T-helper 2 cell treated with Interferon-gamma antibody and Interleukin-4, amounts not matched to agents 100 ng/mL and 5 ng/mL, for 36 hours (primary cell): ENCODE data around the gene RBPJ. TPM values are rescaled to one million over a fixed set of nuclear protein-coding genes. Genes with fewer than 3 reads are reported as not detected.

Source experiments
- intact Hi-C: fragments of 100-400 bp; cut with micrococcal nuclease; formaldehyde crosslinking; loops from one replicate; pipeline ENCODE4 v1.15.1; 2023
- total RNA-seq: library from RNA; stranded (reverse); gene quantifications from 2 replicates; pipeline ENCODE4 v1.2.3, GENCODE V29; 2022

RBPJ gene
- total RNA-seq, 1 donor from 2014 or later, result 170 TPM

DNA sequence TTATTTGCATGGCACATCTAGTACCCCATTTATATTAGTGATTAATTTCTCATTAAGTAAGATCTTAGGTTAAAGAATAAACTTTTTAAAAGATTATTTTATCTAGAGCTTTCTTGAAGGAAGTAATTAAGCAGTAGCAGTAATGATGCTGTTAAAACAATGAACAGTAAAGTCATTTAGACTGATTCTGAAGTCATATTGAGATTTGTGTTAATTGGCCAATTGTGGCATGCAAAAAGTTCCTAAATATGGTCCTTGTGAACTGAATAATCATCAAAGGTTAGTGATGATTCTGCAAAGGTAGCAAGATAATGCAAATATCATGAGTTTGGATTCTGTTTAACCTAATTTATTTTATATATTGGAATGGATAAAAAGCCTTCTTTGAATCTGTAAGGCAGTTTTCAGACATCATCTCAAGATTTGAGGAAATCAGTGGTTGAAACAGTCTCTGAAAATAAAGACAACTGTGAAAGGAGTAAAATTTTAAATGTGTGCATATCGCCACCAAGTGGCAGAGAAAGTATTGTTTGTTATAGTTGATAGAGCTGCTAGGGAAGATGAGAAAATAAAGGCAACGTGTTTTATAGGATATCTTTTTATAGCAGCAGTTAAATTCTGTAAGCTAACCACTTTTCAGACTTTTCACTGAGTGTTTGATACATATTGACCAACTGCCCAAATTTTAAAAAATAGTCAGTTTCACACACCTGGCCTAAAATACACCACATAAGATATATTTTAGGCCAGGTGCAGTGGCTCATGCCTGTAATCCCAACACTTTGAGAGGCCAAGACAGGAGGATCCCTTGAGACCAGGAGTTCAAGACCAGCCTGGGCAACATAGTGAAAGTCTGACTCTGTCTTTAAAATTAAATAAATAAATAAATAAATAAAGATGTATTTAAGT, 89.8 kb downstream of the RBPJ start:
- intact Hi-C loops, result loop anchor here (1.0 to 5.0 kb wide), 6 partner anchors 80 to 473 kb away; no protein-coding TSS in a partner anchor

GRCh38 chr4:26412381-26413372, 91.9 kb downstream of the RBPJ start:
- intact Hi-C loops, result loop anchor here (5.0 kb wide), 1 partner anchor 475 kb away; no protein-coding TSS in a partner anchor

GRCh38 chr4:26413582-26413981, 92.8 kb downstream of the RBPJ start:
- intact Hi-C loops, result loop anchor here (5.0 kb wide), 1 partner anchor 476 kb away; no protein-coding TSS in a partner anchor

GRCh38 chr4:26418107-26418506, 97.3 kb downstream of the RBPJ start:
- intact Hi-C loops, result no loop called here

DNA sequence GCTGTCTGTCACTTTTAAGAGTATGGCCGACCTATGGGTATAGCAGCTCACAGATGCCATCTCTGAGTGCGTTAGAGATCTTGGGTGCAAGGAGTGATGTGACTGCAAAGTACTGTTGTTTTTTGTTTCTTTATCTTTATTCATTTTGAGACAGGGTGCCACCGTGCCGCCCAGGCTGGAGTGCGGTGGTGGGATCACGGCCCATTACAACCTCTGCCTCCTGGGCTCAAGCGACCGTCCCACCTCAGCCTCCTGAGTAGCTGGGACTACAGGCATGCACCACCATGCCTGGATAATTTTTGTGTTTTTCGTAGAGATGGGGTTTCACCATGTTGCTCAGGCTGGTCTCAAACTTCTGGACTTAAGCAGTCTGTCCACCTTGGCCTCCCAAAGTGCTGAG, 98.0 kb downstream of the RBPJ start:
- intact Hi-C loops, result no loop called here

DNA sequence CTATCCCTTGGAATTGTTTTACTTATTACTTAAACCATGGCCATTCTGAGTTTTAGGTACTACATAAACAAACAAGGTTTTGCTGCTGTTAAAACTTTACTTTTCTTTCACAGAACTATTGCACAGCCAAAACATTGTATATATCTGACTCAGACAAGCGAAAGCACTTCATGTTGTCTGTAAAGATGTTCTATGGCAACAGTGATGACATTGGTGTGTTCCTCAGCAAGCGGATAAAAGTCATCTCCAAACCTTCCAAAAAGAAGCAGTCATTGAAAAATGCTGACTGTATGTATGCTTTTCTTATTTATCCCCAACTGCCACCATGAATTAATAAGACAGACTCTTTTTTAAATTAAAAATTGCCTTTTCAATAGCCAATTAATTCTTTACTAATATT, 99.6 kb downstream of the RBPJ start:
- intact Hi-C loops, result no loop called here

DNA sequence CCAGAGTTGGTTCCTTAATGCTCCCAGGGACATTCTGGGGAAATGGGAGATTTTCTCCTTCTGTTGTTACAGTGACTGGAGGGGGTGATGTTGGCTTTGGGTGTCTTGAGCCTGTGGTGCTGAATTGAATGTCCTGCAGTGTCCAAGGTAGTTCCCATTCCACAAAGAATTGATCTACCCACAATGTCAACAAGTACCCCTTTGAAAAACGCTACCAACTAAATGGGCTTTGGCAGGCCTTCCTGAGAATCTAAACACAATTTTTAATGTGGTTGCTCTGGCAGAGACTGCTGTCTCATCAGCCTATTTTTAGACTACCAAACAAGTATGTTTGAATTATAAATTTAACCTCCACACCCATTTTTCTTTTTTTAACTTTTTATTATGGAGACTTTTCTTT, 100.1 kb downstream of the RBPJ start:
- intact Hi-C loops, result no loop called here

DNA sequence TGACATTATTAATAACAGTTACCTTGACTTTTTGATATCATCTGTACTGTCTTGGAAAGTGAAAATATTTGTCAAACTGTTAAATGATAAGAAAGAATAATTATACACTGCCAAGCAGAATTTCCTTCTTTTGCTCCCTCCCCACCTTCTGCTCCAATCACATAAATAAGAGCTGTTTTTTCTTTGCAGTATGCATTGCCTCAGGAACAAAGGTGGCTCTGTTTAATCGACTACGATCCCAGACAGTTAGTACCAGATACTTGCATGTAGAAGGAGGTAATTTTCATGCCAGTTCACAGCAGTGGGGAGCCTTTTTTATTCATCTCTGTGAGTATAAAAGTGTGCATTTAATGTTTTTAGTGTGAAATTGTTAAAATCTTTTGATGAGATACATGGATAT, 103.3 kb downstream of the RBPJ start:
- intact Hi-C loops, result no loop called here

DNA sequence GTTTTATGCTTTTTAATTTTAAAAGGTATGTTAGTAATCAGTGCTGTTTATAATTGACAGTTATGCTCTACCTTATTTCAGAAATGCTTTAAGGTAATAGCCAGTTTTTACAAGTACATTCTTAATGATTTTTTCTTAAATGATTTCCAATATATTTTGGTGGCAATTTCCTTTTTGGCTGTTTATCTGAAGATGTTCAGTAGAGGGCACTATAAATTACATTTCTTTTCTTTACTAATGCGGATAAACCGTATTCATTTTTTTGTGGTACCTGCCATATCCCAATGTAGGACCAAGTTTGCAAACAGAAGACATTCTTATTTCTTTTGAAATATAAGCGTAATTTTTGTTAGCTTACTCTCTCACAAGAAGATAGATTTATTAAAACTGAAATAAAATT, 104.0 kb downstream of the RBPJ start:
- intact Hi-C loops, result no loop called here

GRCh38 chr4:26425953-26426352, 105.1 kb downstream of the RBPJ start:
- intact Hi-C loops, result no loop called here

GRCh38 chr4:26426892-26427291, 106.1 kb downstream of the RBPJ start:
- intact Hi-C loops, result no loop called here

DNA sequence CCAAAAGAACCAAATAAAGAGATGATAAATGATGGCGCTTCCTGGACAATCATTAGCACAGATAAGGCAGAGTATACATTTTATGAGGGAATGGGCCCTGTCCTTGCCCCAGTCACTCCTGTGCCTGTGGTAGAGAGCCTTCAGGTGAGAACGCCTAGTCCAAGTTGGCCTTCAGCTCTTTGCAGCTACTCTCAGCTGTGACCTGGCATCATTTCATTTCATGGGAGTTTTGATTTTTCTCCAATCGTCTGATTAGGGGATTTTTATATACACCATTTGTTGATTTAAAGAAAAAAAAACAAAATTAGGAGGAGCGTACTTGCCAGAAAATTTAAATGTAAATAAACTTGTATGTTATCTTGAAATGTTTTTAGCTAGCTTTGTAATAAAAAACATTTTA, 109.1 kb downstream of the RBPJ start:
- intact Hi-C loops, result no loop called here

DNA sequence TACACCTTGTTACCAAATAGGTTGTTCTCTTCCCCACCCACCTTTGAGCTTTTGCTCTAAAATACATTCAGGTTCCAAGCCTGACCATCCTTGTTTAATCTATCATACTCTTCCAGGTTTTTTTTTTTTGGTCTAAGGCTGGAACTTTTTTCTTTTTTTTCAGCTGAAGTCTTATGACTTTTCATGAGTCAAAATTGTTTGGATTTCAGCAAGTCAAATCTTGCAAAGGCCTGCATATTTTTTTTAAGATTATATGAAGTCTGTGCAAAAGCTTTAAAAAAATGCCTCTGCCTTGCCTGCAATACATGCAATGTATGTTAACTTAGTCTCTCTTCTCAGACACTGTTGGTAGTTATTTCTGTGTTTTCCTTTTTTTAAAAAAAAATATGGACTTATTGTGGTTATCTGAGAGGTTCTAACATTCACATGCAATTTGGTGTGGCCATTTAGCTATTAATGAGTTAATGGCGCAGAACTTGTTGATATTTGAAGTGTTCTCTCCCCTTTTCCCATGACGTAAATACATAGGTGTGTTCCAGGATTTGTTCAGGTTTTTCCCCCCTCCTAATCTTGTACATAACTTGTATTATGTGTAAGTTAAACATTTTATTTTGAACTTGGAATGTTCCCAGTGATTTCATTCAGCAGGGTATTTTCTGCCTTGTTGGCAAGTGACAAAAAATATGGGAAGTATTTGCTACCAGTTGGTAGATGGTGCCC, 110.8 kb downstream of the RBPJ start:
- intact Hi-C loops, result no loop called here

DNA sequence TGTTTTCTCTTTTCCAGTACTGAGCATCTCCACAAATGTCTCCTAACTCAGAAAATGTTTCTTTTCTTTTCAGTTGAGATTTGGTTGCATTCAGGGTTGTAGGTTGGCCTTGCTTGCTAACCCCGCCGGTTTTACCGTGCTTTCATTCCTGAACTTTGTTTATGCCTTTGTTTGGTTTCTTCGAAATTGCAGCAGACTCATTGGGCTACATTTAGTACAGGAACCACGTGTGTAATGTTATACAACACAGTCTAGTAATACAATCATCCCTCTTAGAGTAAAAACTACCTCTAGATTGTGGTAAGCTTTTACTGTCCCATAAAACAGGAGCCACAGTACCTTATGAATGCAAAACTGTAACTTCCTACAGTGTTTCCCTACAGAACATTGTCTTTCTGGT, 111.6 kb downstream of the RBPJ start:
- intact Hi-C loops, result no loop called here

DNA sequence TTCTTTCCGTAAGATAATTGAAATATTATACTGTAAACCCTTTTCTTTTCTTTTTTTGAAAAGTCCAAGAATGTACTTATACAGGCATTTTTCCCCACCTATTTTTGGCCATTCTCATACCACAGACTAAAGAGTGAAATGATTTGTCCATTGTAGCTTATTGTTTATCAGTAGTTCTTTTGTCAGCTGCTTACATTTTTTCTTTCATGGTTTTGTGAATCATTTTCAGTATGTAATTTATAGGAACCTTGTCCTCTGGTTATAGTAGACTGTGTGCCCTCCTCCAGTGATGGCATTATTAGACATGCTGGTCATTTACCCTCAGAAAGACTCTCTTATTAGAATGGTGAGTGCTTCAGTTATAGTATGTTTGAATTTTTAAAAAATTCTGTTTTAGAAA, 112.7 kb downstream of the RBPJ start:
- intact Hi-C loops, result no loop called here

DNA sequence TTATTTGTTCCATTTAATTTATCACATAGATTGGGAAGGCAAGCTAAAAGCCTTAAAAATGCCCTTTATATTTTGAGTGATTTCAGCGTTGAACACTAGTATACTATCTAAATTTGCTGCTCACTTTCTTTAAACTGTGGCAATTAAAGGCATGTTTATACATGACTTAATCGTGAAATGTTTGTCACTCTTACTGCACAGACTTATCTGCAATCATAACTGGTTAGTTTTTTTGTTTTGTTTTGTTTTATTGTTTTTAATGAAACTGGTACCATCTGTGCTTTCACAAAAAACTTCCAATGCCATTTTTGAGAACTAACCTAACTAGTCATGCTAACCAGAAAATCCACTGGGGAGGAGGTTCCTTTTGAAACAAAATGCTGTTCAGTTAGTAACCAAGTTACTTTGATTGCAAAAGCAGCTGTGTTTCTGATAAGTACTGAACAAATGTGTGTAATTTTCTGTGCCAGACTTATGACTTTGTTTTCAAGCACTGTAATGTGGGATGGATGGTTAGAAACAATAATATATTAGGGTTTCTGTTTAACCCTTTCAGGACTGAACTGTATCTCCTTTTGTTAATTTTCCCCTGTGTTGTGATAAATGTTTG, 113.3 kb downstream of the RBPJ start:
- intact Hi-C loops, result no loop called here

- intact Hi-C loops, result no loop called here
Observed at GRCh38 chr4:26441102-26441501, 120.3 kb downstream of the RBPJ start.

DNA sequence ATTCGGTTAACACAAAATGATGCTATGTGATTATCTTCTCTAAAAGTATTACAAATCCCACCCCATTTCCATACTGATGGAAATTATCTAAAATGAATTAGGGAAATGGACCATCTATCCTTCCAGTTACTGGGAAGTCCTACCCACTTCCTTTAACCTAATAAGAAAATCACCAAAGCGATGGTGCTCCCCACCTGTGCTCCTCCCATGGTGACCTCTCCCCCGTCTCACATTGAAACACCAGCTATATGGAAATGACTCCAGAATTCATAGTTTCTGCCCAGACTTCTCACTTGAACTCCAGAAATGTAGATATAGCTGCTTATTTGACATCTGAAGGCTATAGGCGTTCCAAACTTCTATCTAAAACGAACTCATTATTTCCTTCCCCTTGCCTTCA, 121.0 kb downstream of the RBPJ start:
- intact Hi-C loops, result no loop called here

DNA sequence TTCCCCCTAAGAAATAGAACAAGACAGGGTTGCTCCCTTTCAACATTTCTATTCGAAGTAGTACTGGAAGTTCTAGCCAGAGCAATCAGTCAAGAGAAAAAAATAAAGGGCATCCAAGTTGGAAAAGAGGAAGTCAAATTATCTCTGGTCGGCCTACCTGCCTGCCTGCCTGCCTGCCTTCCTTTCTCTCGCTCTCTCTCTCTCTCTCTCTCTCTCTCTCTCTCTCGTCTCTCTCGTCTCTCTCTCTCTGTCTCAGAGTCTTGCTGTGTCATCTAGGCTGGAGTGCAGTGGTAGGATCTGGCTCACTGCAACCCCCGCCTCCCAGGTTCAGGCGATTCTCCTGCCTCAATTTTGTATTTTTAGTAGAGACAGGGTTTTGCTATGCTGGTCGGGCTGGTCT, 126.6 kb downstream of the RBPJ start:
- intact Hi-C loops, result no loop called here

DNA sequence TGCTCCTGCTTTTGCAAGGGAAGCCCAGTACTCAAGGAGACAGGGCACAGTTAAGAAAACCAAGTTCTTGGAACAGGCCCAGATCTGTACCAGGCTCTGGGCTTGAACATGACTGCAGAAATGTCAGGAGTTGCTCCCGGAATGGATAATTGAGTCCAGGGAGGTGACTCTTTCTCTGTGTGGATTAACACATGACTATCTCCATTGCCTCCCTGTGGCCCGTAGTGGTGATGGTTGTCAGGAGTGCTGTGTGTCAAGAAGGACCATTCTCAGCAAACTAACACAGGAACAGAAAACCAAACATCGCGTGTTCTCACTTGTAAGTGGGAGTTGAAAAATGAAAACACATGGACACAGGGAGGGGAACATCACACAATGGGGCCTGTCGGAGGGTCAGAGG, 129.6 kb downstream of the RBPJ start:
- intact Hi-C loops, result no loop called here

- intact Hi-C loops, result no loop called here
Observed at GRCh38 chr4:26451597-26451996, 130.8 kb downstream of the RBPJ start.
